ENCODE measurements around the gene KYNU.
"Not testable (repeated sequence)": the region's sequence is repeated elsewhere in the genome, so short reads cannot be mapped to it uniquely, and the experiment has no call there.

KYNU gene

DNA sequence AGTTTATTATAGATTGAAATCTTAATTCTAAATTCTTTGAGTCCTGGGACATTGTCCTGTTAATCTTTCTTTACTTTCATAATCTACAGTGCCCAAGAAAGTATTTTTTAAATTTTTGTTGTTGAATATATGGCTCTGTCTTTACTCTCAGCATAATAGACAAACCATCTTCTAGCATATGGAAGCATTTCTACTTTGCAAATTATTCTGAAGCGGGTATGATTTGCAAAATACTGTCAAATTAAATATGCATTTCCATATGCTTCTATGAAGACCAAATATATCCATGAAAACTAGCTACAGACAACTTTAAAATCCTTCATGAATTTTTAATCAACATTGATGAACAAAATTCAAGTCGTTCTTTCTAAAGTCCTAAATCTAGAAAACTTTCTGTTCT, 117.2 kb downstream of the KYNU start:
- in situ Hi-C loops (cut with MboI; ENCODE audit: low sequenced_read_pairs), result no loop called here

GRCh38 chr2:142997231-142997630, 119.8 kb downstream of the KYNU start:
- in situ Hi-C loops (cut with MboI; ENCODE audit: low sequenced_read_pairs), result no loop called here

DNA sequence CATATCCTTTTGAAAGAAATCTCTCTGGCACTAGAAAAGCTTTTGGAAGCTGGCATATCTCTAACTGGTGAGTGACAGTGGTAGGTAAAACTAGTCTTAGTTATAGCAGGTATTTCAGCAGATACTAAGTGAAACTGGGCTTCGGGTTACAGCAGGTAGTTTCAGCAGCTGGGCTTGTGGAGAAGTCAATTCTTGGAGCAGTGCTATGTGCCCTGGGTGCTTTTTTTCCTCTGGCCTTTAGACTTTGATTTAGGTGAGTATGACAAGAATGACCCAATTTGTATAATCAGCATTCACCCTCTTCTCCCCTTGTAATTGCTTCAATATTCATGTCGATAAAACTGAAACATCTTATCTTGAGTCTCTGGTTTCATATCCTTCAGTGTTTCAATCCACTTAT, 123.1 kb downstream of the KYNU start:
- in situ Hi-C loops (cut with MboI; ENCODE audit: low sequenced_read_pairs), result no loop called here

- in situ Hi-C loops (cut with MboI; ENCODE audit: low sequenced_read_pairs), result no loop called here
Observed at GRCh38 chr2:143001501-143001900, 124.0 kb downstream of the KYNU start.

- in situ Hi-C loops (cut with MboI; ENCODE audit: low sequenced_read_pairs), result no loop called here
Observed at GRCh38 chr2:143015656-143016055, 138.2 kb downstream of the KYNU start.

DNA sequence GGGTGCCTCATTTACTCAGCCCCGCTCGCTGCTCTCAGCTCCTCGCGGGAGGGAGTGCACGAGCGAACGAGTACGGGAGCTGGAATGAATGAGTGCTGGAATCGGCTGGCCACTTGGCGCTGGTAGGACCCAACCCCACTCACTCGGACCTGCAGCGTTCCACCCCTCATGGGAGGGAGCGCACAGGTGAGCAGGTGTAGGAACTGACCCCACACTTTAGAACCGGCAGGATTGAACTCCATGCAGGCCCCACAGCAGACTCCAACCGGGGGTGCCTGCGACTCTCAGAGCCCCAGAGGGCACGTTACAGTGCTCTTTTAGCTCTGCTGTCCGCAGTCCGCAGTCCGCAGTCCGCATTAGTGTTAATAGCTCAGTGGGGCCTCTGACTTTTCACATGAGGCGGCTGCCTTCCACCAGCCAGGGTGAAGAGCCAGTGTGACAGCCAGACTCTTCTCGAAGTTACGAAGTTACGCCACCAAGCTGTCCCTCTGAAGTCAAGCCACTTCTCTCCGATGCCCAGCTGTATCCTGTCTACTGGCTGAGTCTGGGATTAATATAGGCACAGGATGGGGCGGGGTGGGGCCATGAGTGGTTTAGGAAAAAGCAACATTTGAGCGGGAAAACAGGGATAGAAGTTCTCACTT, 149.1 kb downstream of the KYNU start:
- in situ Hi-C loops (cut with MboI; ENCODE audit: low sequenced_read_pairs), result no loop called here

DNA sequence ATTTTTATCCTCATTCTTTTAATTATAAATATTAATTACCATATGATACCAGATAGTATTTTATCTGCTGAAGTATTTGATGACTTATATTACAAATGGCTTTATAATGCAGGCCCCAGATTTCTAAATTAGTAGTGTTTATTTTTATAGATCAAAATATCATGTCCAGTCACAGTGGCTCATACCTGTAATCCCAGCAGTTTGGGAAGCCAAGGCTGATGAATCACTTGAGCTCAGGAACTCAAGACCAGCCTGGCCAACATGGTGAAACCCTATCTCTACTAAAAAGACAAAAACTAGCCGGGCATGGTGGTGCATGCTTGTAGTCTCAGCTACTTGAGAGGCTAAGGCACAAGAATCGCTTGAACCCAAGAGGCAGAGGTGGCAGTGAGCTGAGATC, 151.7 kb downstream of the KYNU start:
- in situ Hi-C loops (cut with MboI; ENCODE audit: low sequenced_read_pairs), result no loop called here

GRCh38 chr2:143030127-143030526, 152.7 kb downstream of the KYNU start:
- in situ Hi-C loops (cut with MboI; ENCODE audit: low sequenced_read_pairs), result no loop called here

GRCh38 chr2:143034292-143035074, 157.0 kb downstream of the KYNU start:
- in situ Hi-C loops (cut with MboI; ENCODE audit: low sequenced_read_pairs), result no loop called here

DNA sequence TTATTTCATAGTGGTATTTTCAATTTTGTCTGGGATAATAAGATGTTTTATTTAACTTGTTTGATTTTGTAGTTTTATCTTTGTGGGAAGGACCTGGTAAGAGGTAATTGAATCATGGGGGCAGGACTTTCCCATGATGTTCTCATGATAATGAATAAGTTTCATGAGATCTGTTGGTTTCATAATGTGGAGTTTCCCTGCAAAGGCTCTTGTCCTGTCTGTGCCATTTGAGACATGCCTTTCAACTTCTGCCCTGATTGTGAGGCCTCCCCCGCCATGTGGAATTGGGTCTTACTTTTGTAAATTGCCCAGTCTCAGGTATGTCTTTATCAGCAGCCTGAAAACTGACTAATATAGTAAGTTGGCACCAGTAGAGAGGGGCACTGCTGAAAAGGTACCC, 174.0 kb downstream of the KYNU start:
- in situ Hi-C loops (cut with MboI; ENCODE audit: low sequenced_read_pairs), result no loop called here

- in situ Hi-C loops (cut with MboI; ENCODE audit: low sequenced_read_pairs), result not testable (repeated sequence)
Observed at GRCh38 chr2:143053437-143053836, 176.0 kb downstream of the KYNU start.

DNA sequence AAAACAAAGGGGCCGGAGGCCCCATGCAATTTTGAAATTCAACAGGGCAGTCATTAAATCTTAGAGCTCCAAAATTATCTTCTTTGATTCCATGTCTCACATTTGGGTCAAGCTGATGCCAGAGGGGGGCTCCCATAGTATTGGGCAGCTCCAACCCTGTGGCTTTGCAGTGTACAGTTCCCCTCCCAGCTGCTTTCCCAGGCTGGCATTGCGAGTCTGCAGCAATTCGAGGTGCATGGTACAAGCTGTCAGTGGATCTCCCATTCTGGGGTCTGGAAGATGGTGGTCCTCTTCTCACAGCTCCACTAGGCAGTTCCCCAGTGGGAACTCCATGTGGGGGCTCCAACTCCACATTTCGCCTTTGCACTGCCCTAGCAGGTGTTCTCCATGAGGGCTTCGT, 179.1 kb downstream of the KYNU start:
- in situ Hi-C loops (cut with MboI; ENCODE audit: low sequenced_read_pairs), result no loop called here

DNA sequence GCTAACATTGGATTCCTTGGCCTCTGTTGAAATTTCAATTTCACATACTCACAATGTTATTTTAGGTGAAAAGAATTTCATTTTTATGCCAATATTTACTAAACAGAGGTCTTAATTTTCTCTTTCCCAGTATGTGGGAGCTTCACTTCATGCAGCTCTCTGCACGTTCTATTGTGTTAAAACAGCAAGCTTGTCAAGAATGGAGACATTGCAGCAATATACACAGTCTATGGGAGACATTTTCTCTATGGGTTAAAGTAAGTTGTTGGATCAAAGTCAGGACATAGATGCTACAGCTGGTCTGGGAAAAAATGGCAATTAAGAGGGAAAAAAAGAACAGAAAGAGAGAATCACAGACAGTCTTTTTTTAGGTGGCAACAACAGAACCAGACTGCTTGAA, 181.4 kb downstream of the KYNU start:
- in situ Hi-C loops (cut with MboI; ENCODE audit: low sequenced_read_pairs), result no loop called here

DNA sequence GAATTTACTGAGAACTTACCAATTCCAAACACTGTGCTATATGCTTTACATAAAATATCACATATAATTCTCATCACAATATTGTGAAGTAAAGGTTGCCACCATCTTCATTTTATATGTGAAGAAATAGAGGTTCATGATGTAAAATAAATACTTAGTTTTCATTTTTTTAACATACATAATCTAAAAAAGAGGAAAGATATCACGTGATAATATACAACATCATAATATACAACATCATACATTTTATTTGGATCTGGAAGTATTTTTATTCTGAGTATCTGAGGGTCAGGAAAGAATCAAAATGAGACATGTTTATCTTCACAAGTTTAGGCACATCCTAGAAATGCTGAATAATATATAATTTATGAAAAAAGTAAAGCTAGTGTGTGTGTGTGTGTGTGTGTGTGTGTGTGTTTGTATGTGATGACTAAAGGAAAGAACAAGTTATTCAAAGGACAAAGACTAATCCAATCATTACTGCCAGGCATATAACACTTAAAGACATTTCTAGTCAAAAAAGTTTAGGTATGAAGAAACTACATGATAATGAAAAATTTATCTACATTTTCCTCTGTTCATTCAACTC, 186.2 kb downstream of the KYNU start:
- in situ Hi-C loops (cut with MboI; ENCODE audit: low sequenced_read_pairs), result no loop called here

DNA sequence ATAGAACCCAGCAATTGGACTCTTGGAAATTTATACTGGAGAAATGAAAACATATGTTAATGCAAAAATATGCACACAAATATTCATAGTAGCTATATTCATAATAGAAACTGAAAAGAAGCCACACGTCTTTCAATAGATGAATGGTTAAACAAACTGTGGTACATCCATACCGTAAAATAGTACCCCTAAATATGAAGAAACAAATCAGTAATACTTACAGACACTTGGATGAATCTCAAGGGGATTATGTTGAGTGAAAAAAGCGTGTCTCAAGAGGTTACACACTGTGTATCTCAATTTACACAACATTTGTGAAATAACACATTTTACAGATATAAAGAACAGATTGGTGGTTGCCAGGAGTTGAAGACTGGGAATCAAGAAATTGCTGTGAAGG, 190.6 kb downstream of the KYNU start:
- in situ Hi-C loops (cut with MboI; ENCODE audit: low sequenced_read_pairs), result no loop called here

GRCh38 chr2:143068509-143068908, 191.0 kb downstream of the KYNU start:
- in situ Hi-C loops (cut with MboI; ENCODE audit: low sequenced_read_pairs), result no loop called here

- in situ Hi-C loops (cut with MboI; ENCODE audit: low sequenced_read_pairs), result no loop called here
Observed at GRCh38 chr2:143070704-143071103, 193.2 kb downstream of the KYNU start.

- in situ Hi-C loops (cut with MboI; ENCODE audit: low sequenced_read_pairs), result no loop called here
Observed at GRCh38 chr2:143071185-143071876, 193.9 kb downstream of the KYNU start.

DNA sequence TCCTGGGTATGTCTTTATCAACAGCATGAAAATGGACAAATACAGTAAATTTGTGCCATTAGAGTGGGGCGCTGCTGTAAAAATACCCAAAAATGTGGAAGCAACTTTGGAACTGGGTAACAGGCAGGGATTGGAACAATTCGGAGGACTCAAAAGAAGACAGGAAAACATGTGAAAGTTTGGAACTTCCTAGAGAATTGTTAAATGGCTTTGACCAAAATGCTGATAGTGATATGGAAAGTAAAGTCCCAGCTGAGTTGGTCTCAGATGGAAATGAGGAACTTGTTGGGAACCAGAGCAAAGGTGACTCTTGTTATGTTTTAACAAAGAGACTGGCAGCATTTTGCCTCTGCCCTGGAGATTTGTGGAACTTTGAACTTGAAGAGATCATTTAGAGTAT, 197.4 kb downstream of the KYNU start:
- in situ Hi-C loops (cut with MboI; ENCODE audit: low sequenced_read_pairs), result not testable (repeated sequence)

- in situ Hi-C loops (cut with MboI; ENCODE audit: low sequenced_read_pairs), result no loop called here
Observed at GRCh38 chr2:143075711-143076110, 198.2 kb downstream of the KYNU start.

DNA sequence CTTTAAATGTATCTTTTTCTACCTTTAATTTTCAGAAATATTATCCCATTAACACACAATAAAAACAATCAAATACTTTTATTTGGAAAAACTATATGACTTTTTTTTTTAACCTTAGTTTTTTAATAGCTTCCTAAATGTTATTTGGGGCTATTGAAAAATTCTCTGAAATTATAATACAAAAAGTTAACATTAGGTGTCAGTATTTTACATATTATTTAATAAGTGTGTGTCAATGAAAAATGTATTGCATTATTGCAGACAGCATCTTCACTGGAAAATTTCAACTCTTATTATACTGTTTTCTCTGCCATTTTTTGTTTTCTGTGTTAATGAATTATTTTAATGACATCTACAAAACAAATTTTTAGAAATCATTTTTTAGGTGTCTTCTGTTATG, 200.6 kb downstream of the KYNU start:
- in situ Hi-C loops (cut with MboI; ENCODE audit: low sequenced_read_pairs), result no loop called here

DNA sequence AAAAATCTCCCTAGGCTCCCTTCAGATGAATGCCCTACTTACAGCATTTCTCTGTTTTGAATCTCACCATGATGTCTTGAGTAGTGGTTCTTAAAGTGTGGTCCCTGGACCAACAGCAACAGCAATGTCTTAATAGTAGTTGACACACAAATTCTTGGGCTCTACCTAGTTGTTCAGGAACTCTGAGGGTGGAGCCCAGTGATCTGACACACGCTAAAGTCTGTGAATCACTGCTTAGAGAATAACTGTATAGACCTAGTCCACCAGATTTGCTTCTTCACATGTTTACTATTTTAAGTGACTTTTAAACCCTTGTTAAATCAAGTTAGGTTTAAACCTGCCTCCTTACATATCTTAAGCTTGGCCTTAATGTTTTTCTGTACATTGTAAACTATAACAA, 204.2 kb downstream of the KYNU start:
- in situ Hi-C loops (cut with MboI; ENCODE audit: low sequenced_read_pairs), result no loop called here

Data from HL-60/S4 treated with retinoic acid at 250 ng/mL for 4 days and 3 days (cell line).